MM.1S (cell line): ENCODE results near the gene FRK.

ENCODE experiments used
- DNase-seq: peaks from one replicate; pipeline ENCODE4 v3.0.0-alpha.2; 2015
- H2AFZ ChIP-seq: fragments of 300-600 bp; sonication (generic); 2 replicates; pipeline ENCODE4 v1.6.0; 2016; ENCODE audit warnings: antibody characterized with exemption, low read length
- H3F3A ChIP-seq: fragments of 300-600 bp; sonication (generic); 2 replicates; pipeline ENCODE4 v1.6.1; 2016; ENCODE audit warnings: mild to moderate bottlenecking, antibody characterized with exemption, low read length, moderate library complexity, mixed read lengths; ENCODE audit not compliant: insufficient read depth
- H3K27ac ChIP-seq: fragments of 300-600 bp; sonication (generic); 2 replicates; pipeline ENCODE4 v1.5.1; 2016; ENCODE audit warnings: mild to moderate bottlenecking, low read length
- H3K27me3 ChIP-seq: fragments of 300-600 bp; sonication (generic); replicated peaks from 2 replicates; pipeline ENCODE4 v1.6.0; 2016; ENCODE audit warnings: low read length; ENCODE audit not compliant: insufficient read depth
- H3K36me3 ChIP-seq: fragments of 300-600 bp; sonication (generic); replicated peaks from 2 replicates; pipeline ENCODE4 v1.6.1; 2016; ENCODE audit warnings: mild to moderate bottlenecking, low read length, mixed read lengths; ENCODE audit not compliant: insufficient read depth
- H3K4me1 ChIP-seq: fragments of 300-600 bp; sonication (generic); 2 replicates; pipeline ENCODE4 v1.6.1; 2016; ENCODE audit warnings: low read length, mixed read lengths
- H3K4me2 ChIP-seq: fragments of 300-600 bp; sonication (generic); 2 replicates; pipeline ENCODE4 v1.6.0; 2016; ENCODE audit warnings: low read depth, low read length
- H3K4me3 ChIP-seq: fragments of 300-600 bp; sonication (generic); 2 replicates; pipeline ENCODE4 v1.5.1; 2016; ENCODE audit warnings: low read length, mixed read lengths
- H3K79me2 ChIP-seq: fragments of 300-600 bp; sonication (generic); 2 replicates; pipeline ENCODE4 v1.6.1; 2016; ENCODE audit warnings: mixed run types, low read length, mixed read lengths
- H3K9ac ChIP-seq: fragments of 300-600 bp; sonication (generic); 2 replicates; pipeline ENCODE4 v1.6.1; 2016; ENCODE audit warnings: low read length, mixed read lengths
- H3K9me2 ChIP-seq: fragments of 300-600 bp; sonication (generic); replicated peaks from 2 replicates; pipeline ENCODE4 v1.6.1; 2016; ENCODE audit warnings: mild to moderate bottlenecking, low read length, mixed read lengths; ENCODE audit not compliant: insufficient read depth
- H3K9me3 ChIP-seq: fragments of 300-600 bp; sonication (generic); replicated peaks from 2 replicates; pipeline ENCODE4 v1.6.1; 2016; ENCODE audit warnings: mild to moderate bottlenecking, low read length, mixed read lengths; ENCODE audit not compliant: insufficient read depth
- H4K20me1 ChIP-seq: fragments of 300-600 bp; sonication (generic); 2 replicates; pipeline ENCODE4 v1.6.1; 2016; ENCODE audit warnings: mild to moderate bottlenecking, low read length, moderate library complexity, mixed read lengths; ENCODE audit not compliant: insufficient read depth
- EZH2 ChIP-seq: fragments of 300-600 bp; sonication (generic); optimal IDR thresholded peaks from 2 replicates; pipeline ENCODE3; 2017; ENCODE audit warnings: low read depth, mild to moderate bottlenecking, antibody characterized with exemption, low read length, mixed read lengths
- EZH2phosphoT487 ChIP-seq: fragments of 300-600 bp; sonication (generic); IDR thresholded peaks from 2 replicates; pipeline ENCODE4 v1.6.1; 2018; ENCODE audit warnings: antibody characterized with exemption, low read length
- TF ChIP-seq, protein P1 (sequence below): fragments of 300-600 bp; sonication (generic); IDR thresholded peaks from 2 replicates; pipeline ENCODE4 v1.5.1; 2016; ENCODE audit warnings: antibody characterized with exemption, low read length, mixed read lengths

The FRK gene

DNA sequence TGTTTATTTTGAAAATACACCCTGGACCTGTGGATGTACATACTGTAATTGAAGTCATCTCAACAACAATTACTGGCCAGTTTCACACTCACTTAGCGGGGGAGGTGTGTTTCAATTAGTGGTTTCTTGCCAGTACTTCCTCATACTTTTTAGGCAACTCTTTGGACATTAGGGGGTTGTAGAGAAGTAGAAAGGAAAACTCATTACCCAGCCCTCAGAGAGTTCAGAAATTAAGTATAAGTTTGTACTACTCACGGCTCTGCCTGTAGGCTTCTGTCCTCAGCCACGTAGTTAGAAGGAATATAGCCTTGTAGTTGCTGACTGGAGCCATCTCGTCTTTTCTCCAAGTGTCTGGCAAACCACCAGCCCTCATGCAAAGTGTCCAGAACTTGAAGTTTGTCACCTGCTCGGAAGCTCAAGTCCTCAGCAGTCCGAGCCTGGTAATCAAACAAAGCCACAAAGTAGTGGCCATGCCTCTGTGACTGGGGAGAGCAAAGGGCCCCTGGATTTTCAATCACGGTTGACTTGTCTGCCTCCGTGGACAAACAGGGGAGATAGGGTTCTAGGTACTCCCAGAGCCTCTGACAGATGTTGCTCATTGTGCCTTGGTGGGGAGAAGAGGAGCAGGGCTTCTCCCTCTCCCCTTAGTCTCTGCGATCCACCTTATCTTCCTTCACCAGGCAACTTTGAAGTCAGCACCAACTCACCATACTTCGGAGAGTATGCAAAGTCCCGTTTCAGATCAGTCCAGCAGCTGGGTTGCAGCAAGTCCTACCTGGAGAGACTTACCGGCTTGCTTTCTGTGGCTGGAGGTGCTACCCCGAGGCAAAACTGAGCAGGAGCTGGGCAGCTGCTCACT lies 749 bp downstream of the FRK start:
- Histone ChIP-seq H3K4me2 (peak overlapping the region; percentile 84), H3K4me3 (peak overlapping the region; percentile 72), H3K27ac (peak overlapping the region; percentile 61; the same call in 1 of the 2 replicates), H3K27me3 (no peaks in the 10 kb centered on the region), H3K36me3 (no peaks in the 10 kb centered on the region), H3K9me2 (no peaks in the 10 kb centered on the region), H3K79me2 (no peaks in the 10 kb centered on the region), H3K9me3 (no peaks in the 10 kb centered on the region), H3K9ac (peak overlapping the region; percentile 52), H3F3A (peaks cover 12% of the 10 kb centered on the region), H4K20me1 (no peaks in the 10 kb centered on the region), H3K4me1 (peaks cover 5% of the 10 kb centered on the region), H2AFZ (peak overlapping the region; percentile 92)
- no peak for TF ChIP-seq EZH2phosphoT487
- no peak for TF ChIP-seq EZH2
- TF ChIP-seq, protein P1, sequence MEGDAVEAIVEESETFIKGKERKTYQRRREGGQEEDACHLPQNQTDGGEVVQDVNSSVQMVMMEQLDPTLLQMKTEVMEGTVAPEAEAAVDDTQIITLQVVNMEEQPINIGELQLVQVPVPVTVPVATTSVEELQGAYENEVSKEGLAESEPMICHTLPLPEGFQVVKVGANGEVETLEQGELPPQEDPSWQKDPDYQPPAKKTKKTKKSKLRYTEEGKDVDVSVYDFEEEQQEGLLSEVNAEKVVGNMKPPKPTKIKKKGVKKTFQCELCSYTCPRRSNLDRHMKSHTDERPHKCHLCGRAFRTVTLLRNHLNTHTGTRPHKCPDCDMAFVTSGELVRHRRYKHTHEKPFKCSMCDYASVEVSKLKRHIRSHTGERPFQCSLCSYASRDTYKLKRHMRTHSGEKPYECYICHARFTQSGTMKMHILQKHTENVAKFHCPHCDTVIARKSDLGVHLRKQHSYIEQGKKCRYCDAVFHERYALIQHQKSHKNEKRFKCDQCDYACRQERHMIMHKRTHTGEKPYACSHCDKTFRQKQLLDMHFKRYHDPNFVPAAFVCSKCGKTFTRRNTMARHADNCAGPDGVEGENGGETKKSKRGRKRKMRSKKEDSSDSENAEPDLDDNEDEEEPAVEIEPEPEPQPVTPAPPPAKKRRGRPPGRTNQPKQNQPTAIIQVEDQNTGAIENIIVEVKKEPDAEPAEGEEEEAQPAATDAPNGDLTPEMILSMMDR = no peak
- DNase-seq = peak; percentile 58

DNA sequence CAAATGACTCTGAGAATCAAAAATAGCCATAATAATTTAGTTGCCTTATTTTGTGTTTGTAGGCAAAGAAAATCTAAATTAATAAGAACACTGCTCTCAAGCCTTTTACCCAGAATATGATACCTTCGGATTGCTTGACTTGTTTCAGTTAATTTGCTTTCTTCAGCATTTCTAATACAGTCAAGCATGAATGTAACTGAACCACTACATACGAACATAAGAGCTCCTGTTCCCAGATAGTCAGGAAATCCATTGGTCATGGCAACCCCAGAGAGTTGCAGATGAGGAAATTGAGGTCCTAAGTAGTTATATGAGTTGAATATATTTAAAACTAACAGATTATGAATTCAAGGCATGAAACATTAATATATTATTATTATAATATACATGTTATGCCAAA lies 2.9 kb downstream of the FRK start:
- peaks cover 5% of the 10 kb centered on the region for H3K4me1 ChIP-seq
- H3K27me3 ChIP-seq = no peaks in the 10 kb centered on the region
- TF ChIP-seq EZH2 (no peak), EZH2phosphoT487 (no peak)
- TF ChIP-seq, protein P1 = no peak
- H3K9ac ChIP-seq = no peak overlapping the region
- H3K4me3 ChIP-seq = no peak overlapping the region
- no peaks in the 10 kb centered on the region for H3K79me2 ChIP-seq
- H3F3A ChIP-seq = peaks cover 12% of the 10 kb centered on the region
- H2AFZ ChIP-seq = no peak overlapping the region
- no peak overlapping the region for H3K4me2 ChIP-seq
- H3K27ac ChIP-seq = no peak overlapping the region
- no peaks in the 10 kb centered on the region for H3K9me2 ChIP-seq
- no peak for DNase-seq
- no peaks in the 10 kb centered on the region for H3K36me3 ChIP-seq
- H4K20me1 ChIP-seq = no peaks in the 10 kb centered on the region
- H3K9me3 ChIP-seq = no peaks in the 10 kb centered on the region

DNA sequence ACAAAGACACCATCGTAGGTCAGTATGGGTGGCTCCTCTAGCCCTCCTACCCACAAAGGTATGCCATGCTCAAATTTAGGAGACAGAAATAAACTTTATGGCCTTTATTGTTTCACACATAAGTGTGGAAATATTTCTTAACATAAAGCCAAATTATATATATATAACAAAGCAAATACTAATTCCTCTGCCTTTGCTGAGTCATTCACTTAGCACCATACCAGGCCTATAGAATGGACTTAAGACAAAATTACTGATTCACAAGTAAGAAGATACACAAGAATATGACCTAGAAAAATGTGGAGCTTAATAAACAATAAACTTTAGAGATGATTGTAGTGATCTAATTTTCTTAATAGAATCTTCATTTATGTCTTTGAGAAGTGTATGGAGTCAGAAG lies 5.2 kb downstream of the FRK start:
- peaks cover 10% of the 10 kb centered on the region for H3F3A ChIP-seq
- H3K79me2 ChIP-seq = no peaks in the 10 kb centered on the region
- no peak overlapping the region for H3K27ac ChIP-seq
- H3K4me1 ChIP-seq = peaks cover 5% of the 10 kb centered on the region
- no peaks in the 10 kb centered on the region for H3K27me3 ChIP-seq
- H3K9ac ChIP-seq = no peak overlapping the region
- H2AFZ ChIP-seq = no peak overlapping the region
- no peaks in the 10 kb centered on the region for H3K9me3 ChIP-seq
- no peak for DNase-seq
- no peaks in the 10 kb centered on the region for H4K20me1 ChIP-seq
- no peaks in the 10 kb centered on the region for H3K9me2 ChIP-seq
- no peaks in the 10 kb centered on the region for H3K36me3 ChIP-seq
- TF ChIP-seq EZH2phosphoT487 = no peak
- TF ChIP-seq, protein P1 = no peak
- no peak overlapping the region for H3K4me2 ChIP-seq
- no peak overlapping the region for H3K4me3 ChIP-seq
